Nephron (organoid): ENCODE results near the gene ARID3A.

Experiments
- H3K27ac Mint-ChIP-seq, 3 experiments: 2 replicates each; pipeline ENCODE4 v1.8.0; 2020; ENCODE audit warnings: mixed read lengths in 3 of 3, mild to moderate bottlenecking in 2 of 3, moderate library complexity in 1 of 3
- H3K27me3 Mint-ChIP-seq: 2 replicates; pipeline ENCODE4 v1.8.0; 2021; ENCODE audit warnings: low read depth, mild to moderate bottlenecking, moderate library complexity, mixed read lengths
- H3K36me3 Mint-ChIP-seq: 2 replicates; pipeline ENCODE4 v1.8.0; 2020; ENCODE audit warnings: low read depth, mixed read lengths
- H3K4me1 Mint-ChIP-seq: 2 replicates; pipeline ENCODE4 v1.8.0; 2020; ENCODE audit warnings: mixed read lengths
- H3K4me3 Mint-ChIP-seq, 3 experiments: 2 replicates each; pipeline ENCODE4 v1.8.0; 2020; ENCODE audit warnings: mild to moderate bottlenecking in 3 of 3, mixed read lengths in 3 of 3, moderate library complexity in 2 of 3
- H3K9me3 Mint-ChIP-seq: 2 replicates; pipeline ENCODE4 v1.8.0; 2020; ENCODE audit warnings: mixed read lengths
- TF ChIP-seq, protein P1 (sequence below), 3 experiments: fragments of 200-600 bp; sonication (generic); IDR thresholded peaks; one replicate each; pipeline ENCODE4 v1.5.0; 2021; ENCODE audit warnings: antibody characterized with exemption in 3 of 3; ENCODE audit not compliant: unreplicated experiment in 3 of 3

ARID3A gene

DNA sequence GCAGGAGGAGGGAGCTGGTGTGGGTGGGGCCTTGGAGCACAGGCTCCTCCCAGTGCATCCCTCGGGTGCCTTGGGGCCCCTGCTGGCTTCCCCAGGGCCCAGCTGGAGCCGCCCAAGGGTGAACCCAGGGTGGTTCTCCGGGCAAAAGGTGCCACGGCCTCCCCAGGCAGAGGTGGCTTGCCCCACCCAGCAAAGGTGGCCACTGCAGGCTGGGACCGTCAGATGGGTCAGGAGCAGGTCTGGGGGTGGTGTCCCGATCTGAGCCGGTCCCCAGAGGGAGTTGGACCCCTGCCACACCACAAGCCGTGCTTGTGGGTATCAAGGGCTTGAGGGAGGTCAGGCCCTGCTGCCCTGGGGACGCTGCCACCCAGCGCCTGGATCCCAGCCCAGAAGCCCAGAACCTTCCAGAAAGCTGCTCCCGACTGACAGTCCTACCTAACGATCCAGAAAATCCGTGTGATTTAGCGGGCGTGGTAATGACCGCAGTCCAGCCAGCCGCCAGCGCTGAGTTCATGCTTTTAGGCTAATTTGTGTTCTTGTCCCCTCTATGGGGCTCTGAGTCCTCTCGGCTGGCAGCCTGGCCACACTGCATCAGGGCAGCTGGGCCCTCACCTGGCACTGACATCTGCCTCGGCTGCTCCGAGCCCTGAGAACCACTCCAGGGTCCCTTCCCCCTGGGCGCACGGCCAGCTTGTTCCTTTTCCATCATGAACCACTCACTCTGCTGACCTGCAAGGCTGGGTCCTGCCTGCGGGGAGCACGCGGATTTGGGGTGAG is 69.4 kb downstream of the ARID3A start:
- H3K4me1 Mint-ChIP-seq = peaks cover 10% of the 10 kb centered on the region
- H3K27ac Mint-ChIP-seq = no peak overlapping the region
- peaks cover 4% of the 10 kb centered on the region for H3K36me3 Mint-ChIP-seq
- no peaks in the 10 kb centered on the region for H3K9me3 Mint-ChIP-seq
- peaks cover 46% of the 10 kb centered on the region for H3K27me3 Mint-ChIP-seq
- TF ChIP-seq, protein P1, sequence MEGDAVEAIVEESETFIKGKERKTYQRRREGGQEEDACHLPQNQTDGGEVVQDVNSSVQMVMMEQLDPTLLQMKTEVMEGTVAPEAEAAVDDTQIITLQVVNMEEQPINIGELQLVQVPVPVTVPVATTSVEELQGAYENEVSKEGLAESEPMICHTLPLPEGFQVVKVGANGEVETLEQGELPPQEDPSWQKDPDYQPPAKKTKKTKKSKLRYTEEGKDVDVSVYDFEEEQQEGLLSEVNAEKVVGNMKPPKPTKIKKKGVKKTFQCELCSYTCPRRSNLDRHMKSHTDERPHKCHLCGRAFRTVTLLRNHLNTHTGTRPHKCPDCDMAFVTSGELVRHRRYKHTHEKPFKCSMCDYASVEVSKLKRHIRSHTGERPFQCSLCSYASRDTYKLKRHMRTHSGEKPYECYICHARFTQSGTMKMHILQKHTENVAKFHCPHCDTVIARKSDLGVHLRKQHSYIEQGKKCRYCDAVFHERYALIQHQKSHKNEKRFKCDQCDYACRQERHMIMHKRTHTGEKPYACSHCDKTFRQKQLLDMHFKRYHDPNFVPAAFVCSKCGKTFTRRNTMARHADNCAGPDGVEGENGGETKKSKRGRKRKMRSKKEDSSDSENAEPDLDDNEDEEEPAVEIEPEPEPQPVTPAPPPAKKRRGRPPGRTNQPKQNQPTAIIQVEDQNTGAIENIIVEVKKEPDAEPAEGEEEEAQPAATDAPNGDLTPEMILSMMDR (IDR thresholded peaks at IDR 0.05; ENCODE audit: unreplicated experiment in 3 of 3) = no peak
- H3K4me3 Mint-ChIP-seq = no peak overlapping the region

DNA sequence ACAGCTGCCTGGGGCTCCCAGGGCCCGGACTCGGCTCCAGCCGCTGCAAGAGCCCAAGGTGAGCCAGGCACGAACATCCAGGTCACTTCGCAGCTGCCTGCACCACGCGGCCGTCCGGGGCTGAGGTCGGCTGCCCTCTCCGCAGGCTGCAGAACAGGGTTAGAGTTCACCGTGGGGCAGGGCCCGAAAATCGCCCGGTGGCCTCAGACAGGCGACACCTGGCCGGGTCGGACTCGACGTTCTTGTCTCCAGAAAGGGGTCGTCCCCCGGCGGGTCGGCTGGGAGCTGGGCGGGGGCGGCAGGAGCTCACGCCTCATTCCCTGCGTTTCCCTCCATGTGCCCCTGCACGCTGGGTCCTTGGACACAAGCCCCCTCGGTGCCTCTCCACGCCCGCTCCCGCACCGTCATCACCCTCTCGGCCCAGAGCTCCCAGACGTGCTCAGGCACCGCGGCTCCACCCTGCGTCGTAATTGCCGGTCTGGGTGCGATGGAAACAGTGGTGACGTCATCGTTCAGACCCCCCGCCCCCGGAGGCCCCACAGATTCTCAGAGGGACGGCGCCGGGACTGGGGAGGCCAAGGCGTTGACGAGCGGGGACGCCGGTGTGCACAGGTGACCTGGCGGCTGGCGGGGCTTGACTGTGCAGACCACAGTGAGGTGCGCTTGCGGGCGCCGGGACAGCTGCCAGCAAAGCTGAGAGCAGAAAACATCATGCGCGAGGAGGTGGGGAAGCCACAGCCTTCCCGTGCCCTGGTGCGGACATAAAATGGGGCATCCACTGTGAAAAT is 70.4 kb downstream of the ARID3A start:
- Mint-ChIP-seq H3K9me3 (no peaks in the 10 kb centered on the region), H3K27me3 (peaks cover 50% of the 10 kb centered on the region), H3K27ac (no peak overlapping the region), H3K4me1 (peaks cover 10% of the 10 kb centered on the region), H3K36me3 (peaks cover 4% of the 10 kb centered on the region), H3K4me3 (peak overlapping the region in 2 of 3 experiments; percentile 10 to 29)
- TF ChIP-seq, protein P1 (IDR thresholded peaks at IDR 0.05; ENCODE audit: unreplicated experiment in 3 of 3) = no peak

DNA sequence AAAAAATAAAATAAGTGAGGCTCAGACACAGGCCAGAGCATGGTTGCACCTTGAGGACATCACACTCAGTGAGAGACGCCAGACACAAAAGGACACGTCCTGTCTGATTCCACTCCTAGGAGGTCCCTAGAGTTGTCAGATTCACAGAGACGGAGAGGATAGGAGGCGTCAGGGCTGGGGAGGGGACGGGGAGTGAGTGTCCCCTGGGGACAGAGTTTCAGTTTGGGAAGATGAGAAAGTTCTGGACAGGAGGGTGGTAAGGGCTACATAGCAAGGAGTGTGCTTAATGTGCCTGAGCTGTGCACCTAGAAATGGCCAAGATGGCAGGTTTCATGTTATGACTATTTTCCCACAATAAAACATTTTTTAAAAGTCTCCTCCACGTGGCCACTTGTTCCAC is 72.2 kb downstream of the ARID3A start:
- peaks cover 10% of the 10 kb centered on the region for H3K4me1 Mint-ChIP-seq
- no peaks in the 10 kb centered on the region for H3K36me3 Mint-ChIP-seq
- H3K27me3 Mint-ChIP-seq = peaks cover 65% of the 10 kb centered on the region
- TF ChIP-seq, protein P1 (IDR thresholded peaks at IDR 0.05; ENCODE audit: unreplicated experiment in 3 of 3) = no peak
- no peak overlapping the region for H3K27ac Mint-ChIP-seq
- H3K9me3 Mint-ChIP-seq = no peaks in the 10 kb centered on the region
- peak overlapping the region in 2 of 3 experiments; percentile 7 to 59 for H3K4me3 Mint-ChIP-seq

DNA sequence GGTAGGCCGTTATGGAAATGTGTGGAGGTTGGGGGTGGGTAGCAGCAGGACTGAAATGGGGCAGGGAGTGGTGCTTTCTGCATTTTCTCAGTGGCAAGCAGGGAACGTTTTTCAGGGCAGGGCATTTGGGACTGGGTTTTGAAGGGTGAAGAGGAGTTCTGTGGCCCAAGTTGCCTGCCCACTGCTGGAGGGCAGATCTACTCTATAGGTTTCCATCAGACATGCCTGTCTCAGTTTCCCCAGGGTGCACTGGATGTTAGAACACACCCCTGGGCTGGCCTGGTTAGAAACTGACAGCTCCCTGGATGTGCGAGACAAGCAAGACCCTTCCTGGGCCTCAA is 73.5 kb downstream of the ARID3A start:
- Mint-ChIP-seq H3K4me3 (peak overlapping the region; percentile 61 to 76 (median 66)), H3K9me3 (no peaks in the 10 kb centered on the region), H3K4me1 (peaks cover 10% of the 10 kb centered on the region), H3K36me3 (no peaks in the 10 kb centered on the region), H3K27me3 (peaks cover 71% of the 10 kb centered on the region), H3K27ac (no peak overlapping the region)
- TF ChIP-seq, protein P1 (IDR thresholded peaks at IDR 0.05; ENCODE audit: unreplicated experiment in 3 of 3) = no peak

DNA sequence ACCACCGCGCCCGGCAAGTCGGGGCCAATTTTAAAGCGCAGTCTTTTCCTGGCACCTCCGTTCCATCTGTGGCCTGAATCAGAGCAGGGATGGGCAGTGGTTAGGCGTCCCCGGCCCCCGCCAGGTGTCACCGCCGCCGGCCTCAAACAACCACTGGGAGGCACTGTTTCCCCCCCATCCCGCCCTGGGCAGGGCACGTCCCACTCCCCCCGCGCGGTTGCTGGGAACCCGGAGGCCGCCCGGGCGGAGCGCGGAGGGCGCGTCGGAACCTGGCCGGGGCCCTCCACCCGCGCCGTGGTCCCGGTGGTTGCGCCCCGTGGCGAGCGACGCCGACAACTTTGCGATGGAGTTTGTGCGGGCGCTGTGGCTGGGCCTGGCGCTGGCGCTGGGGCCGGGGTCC is 74.3 kb downstream of the ARID3A start, which contains the start of gene GRIN3B:
TSS of gene GRIN3B (plus strand) at position 325 of the 400 bp plus-strand sequence. CDS start at position 344, 19 bp downstream.
- Mint-ChIP-seq H3K9me3 (no peaks in the 10 kb centered on the region), H3K4me1 (peaks cover 10% of the 10 kb centered on the region), H3K36me3 (no peaks in the 10 kb centered on the region), H3K27me3 (peaks cover 71% of the 10 kb centered on the region), H3K4me3 (peak within 1 kb of the TSS; percentile 61 to 76 (median 66)), H3K27ac (no peak within 1 kb of the TSS)
- TF ChIP-seq, protein P1 (IDR thresholded peaks at IDR 0.05; ENCODE audit: unreplicated experiment in 3 of 3) = peak; percentile 53 to 64 (median 64)
